ENCODE data around the gene RABL2B.
A peak's percentile ranks its signal among the peaks of the same experiment; 100 is the strongest.
"Not testable (repeated sequence)": the region's sequence is repeated elsewhere in the genome, so short reads cannot be mapped to it uniquely, and the experiment has no call there.

RABL2B gene

GRCh38 chr22:50783033-50783879 lies at the start of gene RABL2B:
RABL2B (minus strand) TSS chr22:50783636; CDS start chr22:50782294, 1,342 bp downstream.
- DNase-seq, result peak; percentile 57

- DNase-seq, result not testable (repeated sequence)
Measured at GRCh38 chr22:50786936-50787335, 3.5 kb upstream of the RABL2B start.

- DNase-seq, result not testable (repeated sequence)
Measured at GRCh38 chr22:50785289-50785688, 1.9 kb upstream of the RABL2B start.

DNA sequence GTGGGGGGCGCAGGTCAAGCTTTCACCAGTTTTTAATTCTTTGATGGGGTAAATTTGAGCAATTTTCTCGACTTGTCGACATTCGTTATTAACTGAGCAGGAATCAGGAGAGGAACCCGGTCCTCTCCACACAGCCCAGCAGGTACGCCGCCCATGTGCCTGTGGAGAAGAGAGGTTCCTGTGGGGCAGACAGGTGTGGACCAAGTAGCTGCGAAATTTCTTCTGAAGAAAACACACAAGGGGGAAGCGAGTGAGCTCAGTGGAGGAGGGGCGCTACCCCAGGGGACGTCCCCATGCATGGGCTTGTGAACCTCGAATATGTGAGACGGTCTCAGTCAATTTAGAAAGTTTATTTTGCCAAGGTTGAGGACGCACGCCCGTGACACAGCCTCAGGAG lies 442 bp upstream of the RABL2B start:
- not testable (repeated sequence) for DNase-seq

GRCh38 chr22:50782253-50782652 lies 1.2 kb downstream of the RABL2B start:
- not testable (repeated sequence) for DNase-seq

GRCh38 chr22:50780244-50780643 lies 3.2 kb downstream of the RABL2B start:
- DNase-seq, result not testable (repeated sequence)

GRCh38 chr22:50777631-50778030 lies 5.8 kb downstream of the RABL2B start:
- not testable (repeated sequence) for DNase-seq

DNA sequence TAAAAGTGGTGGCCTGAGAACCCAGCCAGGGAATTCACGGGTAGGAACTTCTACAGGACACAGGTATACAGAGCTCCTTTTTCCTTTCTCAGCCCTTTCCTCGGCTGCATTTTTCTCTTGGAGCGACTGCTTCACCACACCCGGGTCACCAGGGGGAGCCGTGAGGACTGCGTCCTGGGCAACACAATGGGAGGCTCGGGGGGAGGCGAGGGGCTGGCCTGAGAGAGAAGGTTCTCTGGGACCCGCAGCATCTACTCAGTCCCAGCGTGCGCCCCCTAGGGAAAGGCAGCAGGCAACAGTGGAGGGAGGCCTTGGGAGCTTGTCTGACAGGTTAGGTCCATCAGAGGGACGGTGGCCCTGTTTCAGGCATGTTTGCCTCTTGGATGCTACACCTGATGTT lies 8.3 kb downstream of the RABL2B start:
- DNase-seq, result not testable (repeated sequence)

DNA sequence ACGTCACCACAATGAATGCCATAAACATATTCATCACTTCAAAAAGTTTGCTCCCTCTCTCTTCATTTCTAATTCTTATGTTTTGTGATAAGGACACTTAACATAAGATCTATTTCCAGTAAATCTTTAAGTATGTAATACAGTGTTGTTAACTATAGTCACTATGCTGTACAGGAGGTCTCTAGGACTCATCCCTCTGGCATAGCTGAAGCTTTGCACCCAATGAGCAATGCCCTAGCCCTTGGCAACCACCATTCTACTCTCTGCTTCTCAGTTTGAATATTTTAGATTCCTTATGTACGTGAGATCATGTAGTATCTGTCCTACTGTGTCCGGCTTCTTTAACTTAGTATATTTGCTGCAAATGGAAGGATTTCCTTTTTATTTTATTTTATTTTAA lies 19.1 kb downstream of the RABL2B start:
- not testable (repeated sequence) for DNase-seq

- DNase-seq, result not testable (repeated sequence)
Measured at GRCh38 chr22:50761829-50762228, 21.6 kb downstream of the RABL2B start.

GRCh38 chr22:50759597-50760341 lies 23.7 kb downstream of the RABL2B start:
- not testable (repeated sequence) for DNase-seq

GRCh38 chr22:50756949-50757491 lies 26.4 kb downstream of the RABL2B start:
- not testable (repeated sequence) for DNase-seq

DNA sequence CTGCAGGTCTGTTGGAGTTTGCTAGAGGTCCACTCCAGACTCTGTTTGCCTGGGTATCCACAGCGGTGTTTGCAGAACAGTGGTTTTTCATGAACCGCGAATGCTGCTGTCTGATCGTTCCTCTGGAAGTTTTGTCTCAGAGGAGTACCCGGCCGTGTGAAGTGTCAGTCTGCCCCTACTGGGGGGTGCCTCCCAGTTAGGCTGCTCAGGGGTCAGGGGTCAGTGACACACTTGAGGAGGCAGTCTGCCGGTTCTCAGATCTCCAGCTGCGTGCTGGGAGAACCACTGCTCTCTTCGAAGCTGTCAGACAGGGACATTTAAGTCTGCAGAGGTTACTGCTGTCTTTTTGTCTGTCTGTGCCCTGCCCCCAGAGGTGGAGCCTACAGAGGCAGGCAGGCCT lies 27.0 kb downstream of the RABL2B start:
- not testable (repeated sequence) for DNase-seq

GRCh38 chr22:50755251-50755650 lies 28.2 kb downstream of the RABL2B start:
- not testable (repeated sequence) for DNase-seq

DNA sequence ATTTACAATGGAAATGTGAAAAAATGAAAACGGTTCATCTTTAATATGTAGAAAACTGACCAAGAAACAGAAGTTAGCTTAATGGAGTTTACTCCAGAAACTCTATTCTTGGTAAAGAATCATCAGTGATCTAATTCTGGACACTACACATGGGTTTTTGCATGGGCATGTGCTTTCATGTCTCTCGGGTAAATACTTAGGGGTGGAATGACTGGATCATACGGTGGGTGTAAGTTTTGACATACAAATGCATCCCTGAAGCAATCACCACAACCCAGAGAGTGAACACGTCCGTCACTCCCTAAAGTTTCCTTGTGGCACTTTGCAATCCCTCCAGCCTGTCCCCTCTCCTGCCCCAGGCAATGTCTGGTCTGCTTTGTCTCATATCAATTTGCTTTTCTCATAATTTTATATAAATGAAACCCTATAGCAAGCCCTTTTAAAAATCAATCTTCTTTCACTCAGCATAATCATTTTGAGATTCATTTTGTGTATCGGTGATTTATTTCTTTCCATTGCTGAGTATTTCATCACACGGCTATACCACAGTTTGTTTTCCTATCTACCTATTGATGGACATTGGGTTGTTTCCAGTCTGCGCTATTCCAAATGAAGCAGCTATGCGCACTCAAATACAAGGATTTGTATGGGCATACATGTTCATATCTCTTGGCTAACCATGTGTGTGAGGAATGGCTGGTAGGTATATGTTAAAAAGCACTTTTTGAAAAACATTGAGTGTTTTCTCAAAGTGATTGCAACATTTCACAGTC lies 33.9 kb downstream of the RABL2B start:
- not testable (repeated sequence) for DNase-seq

DNA sequence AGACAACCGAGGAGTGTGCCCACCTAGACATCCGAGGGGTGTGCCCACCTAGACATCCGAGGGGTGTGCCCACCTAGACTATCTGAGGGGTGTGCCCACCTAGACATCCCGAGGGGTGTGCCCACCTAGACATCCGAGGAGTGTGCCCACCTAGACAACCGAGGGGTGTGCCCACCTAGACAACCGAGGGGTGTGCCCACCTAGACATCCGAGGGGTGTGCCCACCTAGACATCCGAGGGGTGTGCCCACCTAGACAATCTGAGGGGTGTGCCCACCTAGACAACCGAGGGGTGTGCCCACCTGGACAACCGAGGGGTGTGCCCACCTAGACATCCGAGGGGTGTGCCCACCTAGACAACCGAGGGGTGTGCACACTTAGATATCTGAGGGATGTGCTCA lies 34.8 kb downstream of the RABL2B start:
- DNase-seq, result not testable (repeated sequence)

GRCh38 chr22:50747521-50747920 lies 35.9 kb downstream of the RABL2B start:
- DNase-seq, result not testable (repeated sequence)

GRCh38 chr22:50744424-50744823 lies 39.0 kb downstream of the RABL2B start:
- DNase-seq, result not testable (repeated sequence)

GRCh38 chr22:50740714-50741113 lies 42.7 kb downstream of the RABL2B start:
- not testable (repeated sequence) for DNase-seq

- DNase-seq, result no peak
Measured at GRCh38 chr22:50739894-50740293, 43.5 kb downstream of the RABL2B start.

DNA sequence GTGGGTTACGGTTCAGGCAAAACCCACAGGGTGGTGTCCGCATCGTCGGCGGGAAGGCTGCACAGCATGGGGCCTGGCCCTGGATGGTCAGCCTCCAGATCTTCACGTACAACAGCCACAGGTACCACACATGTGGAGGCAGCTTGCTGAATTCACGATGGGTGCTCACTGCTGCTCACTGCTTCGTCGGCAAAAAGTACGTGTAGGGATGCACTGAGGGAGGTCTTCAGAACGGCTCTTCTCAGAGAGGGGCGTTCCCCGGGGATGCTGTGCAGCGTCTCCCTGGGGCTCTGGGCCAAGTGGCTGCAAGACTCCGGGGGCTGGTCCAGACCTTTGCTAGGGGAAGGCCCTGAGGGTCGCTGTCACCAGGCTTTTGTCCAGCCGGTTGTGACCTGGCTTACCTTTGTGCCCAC lies 44.2 kb downstream of the RABL2B start:
- DNase-seq, result no peak

GRCh38 chr22:50738649-50739227 lies 44.7 kb downstream of the RABL2B start:
- DNase-seq, result no peak
